Ureter (tissue), 1 donor: Measurements from ENCODE around the gene GLYATL3. TPM values are rescaled to one million over a fixed set of nuclear protein-coding genes. Genes with fewer than 3 reads are reported as not detected.
A peak's percentile ranks its signal among the peaks of the same experiment; 100 is the strongest.

Experiments used
- DNase-seq: peaks from one replicate; pipeline ENCODE4 v3.0.0-alpha.2; 2020; ENCODE audit warnings: low spot score
- total RNA-seq: library from RNA; stranded (reverse); gene quantifications from one replicate; pipeline ENCODE4 v1.2.4, GENCODE V29; 2023
- donor health status: DM: yes; HTN: yes; CAD: no.

Gene GLYATL3
- total RNA-seq, 1 donor from 2014 or later, result not detected

DNA sequence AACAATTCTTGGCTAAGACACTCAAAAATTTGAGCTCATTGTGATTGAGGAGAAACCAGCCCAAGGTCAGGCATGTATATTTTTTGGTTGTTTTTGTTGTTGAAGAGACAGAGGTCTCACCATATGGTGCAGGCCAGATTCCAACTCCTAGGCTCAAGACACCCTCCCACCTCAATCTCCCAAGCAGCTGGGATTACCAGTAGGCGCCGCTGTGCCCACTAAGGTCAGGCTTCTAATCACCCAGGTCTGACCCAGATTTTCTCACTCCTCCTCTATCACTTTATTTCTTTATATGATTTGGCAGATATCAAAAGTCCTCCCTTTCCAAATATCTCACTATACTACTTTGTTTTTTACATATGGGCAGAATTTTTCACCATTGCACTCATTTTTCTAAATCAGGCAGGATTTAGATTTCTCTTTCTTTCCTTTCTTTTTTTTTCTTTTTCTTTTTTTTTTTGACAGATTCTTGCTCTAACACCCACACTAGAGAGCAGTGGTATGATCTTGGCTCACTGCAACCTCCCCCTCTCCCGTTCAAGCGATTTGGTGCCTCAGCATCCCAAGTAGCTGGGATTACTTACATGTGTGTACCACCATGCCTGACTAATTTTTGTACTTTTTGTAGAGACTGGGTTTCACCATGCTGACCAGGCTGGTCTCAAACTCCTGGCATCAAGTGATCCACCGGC, 49.0 kb downstream of the GLYATL3 start:
- DNase-seq, result no peak

DNA sequence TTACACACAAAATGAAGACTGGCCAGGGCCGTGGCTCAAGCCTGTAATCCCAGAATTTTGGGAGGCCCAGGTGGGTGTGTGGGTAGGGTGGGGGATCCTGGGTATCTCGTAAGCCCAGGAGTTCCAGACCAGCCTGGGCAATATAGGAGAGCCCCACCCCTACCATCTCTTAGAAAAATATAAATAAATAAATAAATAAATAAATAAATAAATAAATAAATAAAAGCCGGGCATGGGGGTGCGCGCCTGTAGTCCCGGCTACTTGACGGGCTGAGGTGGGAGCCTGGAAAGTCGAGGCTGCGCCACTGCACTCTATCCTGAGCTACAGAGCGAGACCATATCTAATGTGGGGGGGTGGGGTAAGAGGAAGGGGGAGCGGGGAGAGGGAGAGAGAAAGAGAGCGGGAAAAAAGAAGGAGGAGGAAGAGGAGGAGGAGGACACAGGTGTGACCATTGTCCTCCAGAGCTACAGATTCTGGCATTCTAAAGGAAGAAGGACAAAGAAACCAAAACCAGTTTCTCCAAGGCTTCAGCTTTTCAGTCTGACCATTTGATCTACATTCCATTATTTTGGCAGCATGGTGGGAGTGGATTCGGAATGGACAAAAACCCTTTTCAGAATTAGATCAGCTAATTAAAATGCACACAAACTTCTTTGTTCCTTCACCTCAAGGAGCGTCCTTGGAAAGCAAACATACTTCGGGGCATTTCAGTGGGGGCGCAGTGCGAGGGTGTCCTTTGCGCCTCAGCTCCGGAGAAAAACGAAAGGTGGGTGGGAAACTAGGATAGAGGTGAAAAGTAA, 50.2 kb downstream of the GLYATL3 start:
- no peak for DNase-seq

DNA sequence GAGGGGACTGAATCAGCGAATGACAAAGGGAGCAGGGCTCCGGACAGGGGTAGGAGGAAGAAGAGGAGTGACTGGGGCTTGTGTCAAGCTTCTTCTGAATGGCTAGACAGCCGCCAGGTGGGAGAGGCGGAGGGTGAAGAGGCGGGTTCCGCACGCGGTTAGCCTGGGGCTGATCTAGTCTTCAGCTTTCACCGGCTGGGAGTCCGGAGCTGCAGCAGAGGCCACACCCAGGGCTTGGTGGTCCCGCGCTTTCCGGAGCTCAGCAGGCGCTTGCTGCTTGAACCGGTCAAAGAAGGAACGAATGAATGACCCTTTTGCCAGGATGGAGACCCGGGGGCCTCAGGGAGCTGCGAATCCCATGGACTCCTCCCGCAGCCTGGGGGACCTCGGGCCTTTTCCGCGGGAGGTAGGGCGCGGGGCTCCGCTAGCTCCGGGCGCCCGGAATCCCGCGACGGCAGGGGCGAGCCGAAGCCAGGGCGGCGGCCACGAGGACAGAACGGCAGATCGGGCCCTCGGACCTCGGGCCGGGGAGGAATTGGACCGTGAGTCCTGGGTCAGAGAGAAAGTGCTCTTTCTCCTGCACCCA, 50.9 kb downstream of the GLYATL3 start, which contains the start of gene C6orf141:
TSS of gene C6orf141 (plus strand) at position 177 of the 586 bp plus-strand sequence. CDS start at position 302, 125 bp downstream.
- peak; percentile 43 for DNase-seq

DNA sequence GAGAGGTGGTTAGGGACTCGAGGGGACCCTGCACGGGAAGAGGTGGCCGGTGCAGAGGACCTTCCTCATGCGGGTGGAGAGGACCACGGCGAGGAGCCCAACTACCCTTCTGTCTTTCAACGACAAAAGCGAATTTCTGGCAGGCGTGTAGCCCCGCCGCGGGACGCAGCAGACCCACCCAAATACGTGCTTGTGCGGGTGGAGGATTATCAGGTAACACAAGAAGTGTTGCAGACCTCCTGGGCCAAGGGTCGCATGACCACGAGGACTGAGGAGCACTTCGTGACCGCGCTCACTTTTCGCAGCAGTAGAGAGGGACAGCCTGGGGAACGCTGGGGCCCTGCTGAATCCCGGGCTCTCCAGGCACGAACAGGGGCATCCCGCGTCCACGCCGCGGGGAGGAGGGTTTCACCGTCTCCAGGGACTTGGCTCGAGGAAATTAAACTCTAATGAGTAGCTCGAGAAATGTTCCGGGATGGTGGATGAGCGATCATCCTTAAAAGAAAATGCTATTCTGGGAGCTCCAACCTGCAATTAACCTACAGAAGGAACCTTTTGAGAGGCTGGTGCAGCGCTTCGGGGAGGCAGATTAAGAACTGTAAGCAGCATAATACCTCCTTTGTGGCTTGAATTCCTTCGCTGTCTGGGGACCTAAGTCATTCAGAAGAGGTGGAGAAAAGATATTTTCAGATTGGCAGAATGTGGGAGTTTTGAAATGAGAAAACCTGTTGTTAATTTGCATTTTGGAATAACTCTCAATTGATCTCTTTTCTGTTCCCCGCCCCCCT, 51.5 kb downstream of the GLYATL3 start:
- no peak for DNase-seq

DNA sequence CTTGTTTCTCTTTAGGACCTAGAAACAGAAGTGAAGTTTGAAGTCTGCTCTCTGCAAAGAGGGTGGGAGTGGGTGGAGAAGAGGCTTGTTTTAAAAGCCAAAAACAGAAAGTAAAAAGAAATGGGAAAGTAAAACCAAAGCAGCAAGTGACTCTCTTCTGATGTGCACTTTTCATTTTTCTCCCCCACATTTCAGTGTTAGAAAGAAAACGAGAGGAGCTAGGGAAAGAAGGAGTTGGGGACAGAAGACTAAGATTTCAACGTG, 52.1 kb downstream of the GLYATL3 start:
- DNase-seq, result no peak

DNA sequence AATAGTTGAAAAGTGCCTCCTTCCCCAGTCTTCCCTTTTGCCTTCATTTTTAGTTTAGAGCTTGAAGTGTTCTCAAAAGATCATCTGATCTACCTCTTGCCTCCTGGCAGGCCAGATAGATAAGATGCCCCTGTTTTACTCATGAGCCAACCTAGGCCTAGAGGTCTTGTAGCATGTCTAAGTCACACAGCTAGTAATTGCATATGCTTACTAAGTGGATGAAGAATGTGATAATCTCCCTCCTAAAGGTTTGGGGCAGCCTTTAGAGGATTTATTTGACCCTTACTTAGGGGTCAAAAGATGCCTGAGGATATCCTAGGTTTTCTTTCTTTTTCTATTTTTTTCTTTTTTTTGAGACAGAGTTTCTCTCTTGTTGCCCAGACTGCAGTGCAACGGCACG, 52.9 kb downstream of the GLYATL3 start:
- DNase-seq, result no peak

DNA sequence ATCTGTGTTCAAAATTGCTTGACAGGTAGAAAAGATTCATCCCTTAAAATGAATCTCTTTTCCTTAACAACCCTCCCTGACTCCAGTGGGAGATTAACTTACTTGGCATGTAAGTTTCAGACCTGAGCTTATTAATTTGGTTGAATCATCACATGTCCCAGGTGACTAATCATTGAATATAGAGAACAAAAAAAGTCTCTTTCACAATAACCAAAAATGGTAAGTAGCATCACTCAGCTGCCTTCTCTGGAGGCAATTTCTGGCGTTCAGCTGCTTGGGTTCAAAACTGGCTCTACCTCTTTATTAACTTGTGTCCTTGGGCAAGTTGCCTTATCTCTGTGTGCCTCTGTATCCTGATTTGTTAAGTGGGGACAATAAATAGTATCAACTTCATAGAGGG, 53.7 kb downstream of the GLYATL3 start:
- DNase-seq, result no peak

DNA sequence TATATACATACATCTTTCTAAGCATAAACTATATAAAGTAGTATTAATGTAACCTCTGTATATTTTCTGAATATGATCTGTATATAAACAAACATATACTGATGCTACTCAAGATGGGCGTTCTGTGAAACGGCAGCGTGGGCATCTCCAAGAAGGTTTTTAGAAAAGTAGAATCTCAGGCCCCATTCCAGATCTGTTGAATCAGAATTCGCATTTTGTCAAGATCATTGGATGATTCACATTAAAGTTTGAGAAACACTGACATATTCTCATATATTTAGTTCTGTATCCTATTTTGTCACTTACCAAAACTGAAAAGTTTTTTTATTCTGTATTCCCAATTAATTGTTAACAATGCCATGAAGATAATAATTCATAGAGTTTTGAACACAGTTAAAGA, 56.2 kb downstream of the GLYATL3 start:
- no peak for DNase-seq

DNA sequence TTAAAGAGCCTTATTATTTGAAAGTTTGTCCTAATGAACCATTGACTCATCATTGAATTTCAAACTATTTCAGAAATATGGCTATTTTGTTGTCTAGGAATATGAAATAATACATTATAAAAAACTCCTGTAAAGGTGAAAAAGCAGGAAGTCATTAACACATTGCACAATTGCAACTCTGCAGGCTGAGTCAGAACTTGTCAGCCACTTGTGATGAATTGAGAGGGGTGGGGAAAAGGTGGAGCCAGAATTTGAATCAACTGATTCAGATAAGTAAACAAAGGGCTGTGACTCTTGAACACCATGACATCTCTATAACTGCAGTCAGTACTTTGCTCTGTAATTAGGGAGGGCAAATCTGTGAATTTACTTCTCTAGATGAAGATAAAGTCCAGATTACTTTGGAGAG, 56.7 kb downstream of the GLYATL3 start:
- peak; percentile 70 for DNase-seq

DNA sequence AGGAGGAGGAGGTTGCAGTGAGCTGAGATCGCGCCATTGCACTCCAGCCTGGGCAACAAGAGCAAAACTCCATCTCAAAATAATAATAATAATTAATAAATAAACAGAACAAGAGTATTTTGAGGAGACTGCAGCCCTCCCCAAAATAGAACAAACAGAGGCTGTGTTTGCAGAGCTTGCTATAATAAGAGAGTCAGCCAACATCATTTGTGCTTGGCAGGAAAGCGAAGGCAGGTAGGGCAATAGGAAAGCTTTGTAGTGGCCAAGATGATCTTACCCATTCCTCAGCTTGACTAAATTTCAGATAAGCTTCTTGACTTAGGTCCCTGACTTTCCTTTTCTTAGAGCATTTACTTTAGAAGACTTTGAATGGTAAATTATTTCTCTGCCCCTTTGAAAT, 57.5 kb downstream of the GLYATL3 start:
- DNase-seq, result no peak

DNA sequence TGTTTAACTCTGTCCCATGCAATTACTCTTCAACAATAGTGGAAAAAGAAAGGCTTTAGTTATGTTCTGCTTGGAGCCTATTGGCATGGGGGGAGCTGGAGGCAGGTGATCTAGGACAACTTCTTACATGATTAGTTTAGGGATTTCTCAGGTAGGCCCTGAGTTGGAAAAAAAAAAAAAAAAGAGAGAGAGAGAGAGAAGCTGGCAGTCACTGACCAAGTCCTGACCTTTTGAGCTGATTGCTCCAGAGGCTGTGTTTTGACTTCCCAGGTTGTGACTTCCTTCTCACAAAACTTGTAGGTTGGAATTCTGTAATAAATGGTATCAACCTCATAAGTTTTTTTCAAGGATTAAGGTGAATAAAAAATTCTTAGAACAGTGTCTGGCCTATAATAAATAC, 58.5 kb downstream of the GLYATL3 start:
- no peak for DNase-seq

DNA sequence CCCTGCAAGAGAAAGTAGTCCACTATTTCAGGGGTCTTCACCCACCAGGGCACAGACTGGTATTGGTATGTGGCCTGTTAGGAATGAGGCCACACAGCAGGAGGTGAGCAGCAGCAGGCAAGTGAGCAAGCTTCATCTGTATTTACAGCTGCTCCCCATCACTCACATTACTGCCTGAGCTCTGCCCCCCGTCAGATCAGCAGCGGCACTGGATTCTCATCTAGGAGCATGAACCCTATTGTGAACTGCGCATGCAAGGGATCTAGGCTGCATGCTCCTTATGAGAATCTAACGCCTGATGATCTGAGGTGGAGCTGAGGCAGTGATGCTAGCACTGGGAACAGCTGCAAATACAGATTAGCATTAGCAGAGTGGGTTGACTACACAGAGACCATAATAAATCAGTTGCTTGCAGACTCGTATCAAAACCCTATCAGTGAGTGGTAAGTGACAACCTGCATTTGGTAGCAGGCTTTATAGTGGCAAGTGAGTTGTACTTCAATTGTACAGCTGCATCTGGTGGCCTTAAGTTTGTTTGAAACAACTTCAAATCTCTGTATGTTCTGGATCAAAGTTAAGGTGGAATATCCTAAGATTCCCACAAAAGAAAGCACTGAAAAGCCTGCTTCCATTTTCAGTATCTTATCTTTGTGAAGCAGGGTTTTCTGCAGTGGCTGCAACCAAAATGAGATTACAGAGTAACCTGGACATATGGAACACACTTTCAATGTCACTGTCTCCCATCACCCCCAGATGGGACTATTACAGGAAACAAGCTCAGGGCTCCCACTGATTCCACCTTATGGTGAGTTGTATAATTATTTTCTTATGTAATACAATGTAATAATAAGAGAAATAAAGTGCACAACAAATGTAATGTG, 63.5 kb downstream of the GLYATL3 start:
- DNase-seq, result no peak

DNA sequence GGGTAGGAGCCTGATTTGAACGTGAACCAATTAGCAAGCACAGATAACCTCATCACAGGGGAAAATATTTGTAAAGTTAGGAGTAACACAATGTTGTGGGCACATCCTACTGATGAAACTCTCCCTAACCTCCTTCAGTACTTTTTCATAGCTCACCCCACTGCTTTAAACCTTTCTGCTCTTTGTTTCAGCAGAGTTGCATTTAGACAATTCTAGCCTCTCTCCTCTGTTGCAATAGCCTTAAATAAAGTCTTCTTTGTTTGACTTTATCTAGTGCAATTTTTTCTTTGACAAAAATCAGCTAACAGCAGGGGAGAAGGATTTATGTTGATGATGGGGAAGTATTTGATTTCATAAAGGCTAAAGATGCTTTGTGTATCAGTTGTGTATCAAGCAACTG, 64.8 kb downstream of the GLYATL3 start:
- no peak for DNase-seq

DNA sequence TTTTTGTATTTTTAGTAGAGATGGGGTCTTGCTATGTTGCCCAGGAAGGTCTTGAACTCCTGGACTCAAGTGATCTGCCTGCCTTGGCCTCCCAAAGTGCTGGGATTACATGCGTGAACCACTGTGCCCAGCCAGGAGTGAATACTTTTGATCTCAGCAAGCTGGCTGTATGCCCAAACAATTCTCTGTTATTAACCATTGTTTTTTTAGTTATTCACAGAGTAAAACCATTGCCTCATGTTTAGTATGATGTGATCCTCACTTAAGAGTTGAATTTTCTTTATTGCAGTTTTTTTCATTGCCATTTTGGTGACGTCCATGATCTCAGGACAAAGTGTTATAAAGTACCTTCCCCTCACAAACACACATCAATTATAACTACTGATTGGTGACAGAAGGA, 65.5 kb downstream of the GLYATL3 start:
- no peak for DNase-seq

DNA sequence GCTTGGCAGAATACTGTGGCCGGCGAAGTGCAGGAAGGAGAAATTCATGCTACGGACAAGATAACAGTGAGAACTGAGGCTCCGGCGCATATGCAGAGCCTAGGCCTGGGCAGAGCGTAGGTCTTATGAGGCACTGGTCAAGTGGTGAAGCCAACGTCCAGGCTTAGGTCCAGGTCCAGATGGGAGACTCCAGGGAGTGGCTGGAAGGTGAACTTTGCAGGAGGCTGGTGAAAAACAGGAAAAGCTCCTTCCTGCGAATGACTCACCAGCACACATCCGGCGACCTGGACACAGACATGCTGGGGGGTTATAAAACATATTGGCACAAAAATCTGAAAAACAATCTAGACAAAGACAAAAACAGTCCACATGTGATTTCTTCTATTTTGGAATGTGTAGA, 66.1 kb downstream of the GLYATL3 start:
- DNase-seq, result no peak

DNA sequence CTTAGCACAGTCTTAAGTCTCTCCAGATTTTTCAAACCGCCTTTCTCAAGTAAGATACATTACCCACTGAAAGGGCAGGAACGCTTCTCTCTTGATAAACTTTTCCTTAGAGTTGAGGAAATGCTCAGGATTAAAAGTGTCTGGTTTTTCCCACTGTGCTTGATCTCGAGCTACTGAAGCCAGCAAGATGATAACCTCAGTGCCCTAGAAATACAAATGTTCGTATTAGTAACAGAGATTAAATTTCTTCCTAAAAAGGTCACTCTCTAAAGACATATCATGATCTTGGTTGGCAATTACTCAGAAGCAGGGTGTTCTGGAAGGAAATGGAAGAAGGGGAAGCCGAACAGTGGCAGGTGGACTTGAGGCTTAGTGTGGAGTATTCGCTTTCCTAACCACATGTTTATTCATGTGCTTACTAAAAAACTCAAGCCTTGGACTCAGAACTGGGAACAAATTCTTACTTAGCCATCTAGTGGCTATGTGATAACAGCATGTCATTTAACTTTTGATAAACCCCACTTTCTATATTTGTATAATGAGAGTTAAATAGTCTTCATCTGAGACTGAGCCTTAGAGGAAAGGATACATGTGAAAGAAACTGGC, 70.9 kb downstream of the GLYATL3 start:
- DNase-seq, result no peak

DNA sequence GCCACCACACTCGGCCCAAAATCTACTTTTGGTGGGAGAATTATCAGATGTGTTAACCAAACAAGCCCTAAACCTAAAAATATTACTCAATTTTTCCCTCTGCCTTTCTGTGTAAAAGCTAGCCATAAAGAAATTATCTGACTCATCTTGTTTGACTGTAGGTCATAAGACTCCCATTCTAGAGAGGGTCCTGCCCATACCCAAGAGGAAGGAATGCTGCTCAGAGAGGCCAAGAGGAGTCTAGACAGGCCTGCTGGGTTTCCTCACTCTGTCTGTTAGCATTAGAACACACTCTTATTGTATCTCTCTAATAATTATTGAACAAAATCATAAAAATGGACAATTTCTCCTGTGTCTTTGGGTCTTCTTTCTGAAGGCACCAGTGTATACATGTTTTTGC, 76.9 kb downstream of the GLYATL3 start:
- DNase-seq, result no peak
